ENCODE results near the gene FARP2. TPM values are rescaled to one million over a fixed set of nuclear protein-coding genes. Genes with fewer than 3 reads are reported as not detected.
A peak's percentile ranks its signal among the peaks of the same experiment; 100 is the strongest.
"Not testable (repeated sequence)": the region's sequence is repeated elsewhere in the genome, so short reads cannot be mapped to it uniquely, and the experiment has no call there.

The FARP2 gene
- total RNA-seq, 1 experiment from 2014 or later, result 29.9 TPM

DNA sequence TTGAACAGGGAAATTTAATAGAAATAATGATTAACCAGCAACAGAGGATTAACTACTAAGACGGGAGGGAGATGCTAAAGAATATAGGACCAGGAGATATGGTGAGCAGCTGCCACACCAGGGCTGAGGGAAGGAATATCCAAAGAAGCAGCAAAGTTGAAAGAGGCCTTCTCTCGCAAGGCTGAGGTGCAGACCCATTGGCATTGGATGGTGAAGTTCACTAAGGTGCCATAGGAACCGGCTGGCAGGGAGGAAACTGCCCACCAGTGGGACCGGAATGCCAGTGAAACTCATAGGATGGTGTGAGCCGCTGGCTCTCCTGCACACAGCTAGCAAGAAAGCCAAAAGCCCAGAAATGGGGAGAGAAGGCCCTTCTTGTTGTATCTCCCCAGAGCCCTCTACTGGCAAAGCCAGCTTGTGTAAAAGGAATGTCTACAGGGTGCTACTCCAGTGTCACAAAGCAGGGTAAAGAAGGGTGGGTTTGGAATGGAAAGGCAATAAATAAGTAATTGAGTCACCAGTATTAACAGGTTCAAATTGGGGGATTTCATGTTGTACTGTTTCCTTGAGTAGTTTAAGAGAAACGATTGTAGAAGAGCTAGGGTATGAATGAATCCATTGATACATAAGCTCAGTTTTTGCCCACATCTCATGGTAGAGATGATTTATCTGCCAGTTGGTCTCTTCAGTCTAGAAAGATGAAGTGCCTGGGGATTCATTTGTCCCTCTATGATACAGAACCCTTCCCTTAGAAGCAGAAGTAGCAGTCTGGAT, 36.0 kb downstream of the FARP2 start:
- CTCF ChIA-PET, result interaction anchor here (0.6 kb wide), 1 partner anchor 206 kb away, joined by 3 read pairs; no protein-coding TSS in a partner anchor
- H3K4me1 ChIP-seq (ENCODE audit: insufficient read depth, low read length), result no peaks in the 10 kb centered on the region
- H2AFZ ChIP-seq (ENCODE audit: low read length), result no peak overlapping the region
- intact Hi-C loops (cut with micrococcal nuclease), result loop anchor here (2.0 kb wide), 1 partner anchor 35 kb away; the partner anchor contains the start of gene FARP2
- BruUV-seq (replicated peaks), result no TSS peak
- no peaks in the 10 kb centered on the region for H3K27me3 ChIP-seq (ENCODE audit: low read length)
- DNase-seq (peak; percentile 29), ATAC-seq (peak; percentile 82)
- H3K9me2 ChIP-seq (replicated peaks; ENCODE audit: low read length), result no peaks in the 10 kb centered on the region
- no peaks in the 10 kb centered on the region for H3F3A ChIP-seq (ENCODE audit: low read length, unreplicated experiment)
- no peak for TF ChIP-seq EZH2phosphoT487 (IDR thresholded peaks at IDR 0.05; ENCODE audit: borderline replicate concordance, low read length)
- TF ChIP-seq CTCF (conservative IDR thresholded peaks at IDR 0.05; ENCODE audit: low read depth, low read length), result peak; percentile 49
- TF ChIP-seq EZH2 (IDR thresholded peaks at IDR 0.05; ENCODE audit: low read length, unreplicated experiment), result no peak
- no peak overlapping the region for H3K4me3 ChIP-seq (ENCODE audit: low read length)
- POLR2A ChIA-PET (ENCODE audit: unreplicated experiment), result no interaction called here
- no peak overlapping the region for H3K9ac ChIP-seq (ENCODE audit: low read length)
- no peak overlapping the region for H3K27ac ChIP-seq (ENCODE audit: low read length)
- H3K79me2 ChIP-seq (ENCODE audit: low read length), result peaks cover under 1% of the 10 kb centered on the region; the same call in 1 of the 2 replicates
- H3K36me3 ChIP-seq (ENCODE audit: low read depth, low read length), result peaks cover 4% of the 10 kb centered on the region; the same call in 1 of the 2 replicates
- no peak overlapping the region for H3K4me2 ChIP-seq (ENCODE audit: low read length)
- H4K20me1 ChIP-seq (ENCODE audit: low read length), result no peaks in the 10 kb centered on the region
- no peaks in the 10 kb centered on the region for H3K9me3 ChIP-seq (ENCODE audit: low read length)

DNA sequence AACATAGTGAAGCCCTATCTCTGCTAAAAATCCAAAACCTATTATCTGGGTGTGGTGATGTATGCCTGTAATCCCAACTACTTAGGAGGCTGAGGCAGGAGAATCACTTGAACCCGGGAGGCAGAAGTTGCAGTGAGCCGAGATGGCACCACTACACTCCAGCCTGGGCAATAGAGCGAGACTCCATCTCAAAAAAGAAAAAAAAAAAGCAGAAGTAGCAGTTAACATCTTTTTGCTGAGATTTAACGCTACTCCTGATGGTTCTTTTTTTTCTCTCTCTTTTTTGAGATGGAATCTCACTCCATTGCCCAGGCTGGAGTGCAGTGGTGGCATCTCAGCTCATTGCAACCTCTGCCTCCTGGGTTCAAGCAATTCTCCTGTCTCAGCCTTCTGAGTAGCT, 36.7 kb downstream of the FARP2 start:
- H3K9me2 ChIP-seq (replicated peaks; ENCODE audit: low read length); ATAC-seq; H3K4me3 ChIP-seq (ENCODE audit: low read length); DNase-seq; H2AFZ ChIP-seq (ENCODE audit: low read length); CTCF ChIA-PET; H3K36me3 ChIP-seq (ENCODE audit: low read depth, low read length); H3K27me3 ChIP-seq (ENCODE audit: low read length); BruUV-seq (replicated peaks); H3K9ac ChIP-seq (ENCODE audit: low read length); H4K20me1 ChIP-seq (ENCODE audit: low read length); H3F3A ChIP-seq (ENCODE audit: low read length, unreplicated experiment); POLR2A ChIA-PET (ENCODE audit: unreplicated experiment); H3K4me2 ChIP-seq (ENCODE audit: low read length); H3K4me1 ChIP-seq (ENCODE audit: insufficient read depth, low read length); H3K79me2 ChIP-seq (ENCODE audit: low read length); H3K27ac ChIP-seq (ENCODE audit: low read length); H3K9me3 ChIP-seq (ENCODE audit: low read length): not testable (repeated sequence)
- intact Hi-C loops (cut with micrococcal nuclease), result loop anchor here (2.0 kb wide), 1 partner anchor 36 kb away; the partner anchor contains the start of gene FARP2

DNA sequence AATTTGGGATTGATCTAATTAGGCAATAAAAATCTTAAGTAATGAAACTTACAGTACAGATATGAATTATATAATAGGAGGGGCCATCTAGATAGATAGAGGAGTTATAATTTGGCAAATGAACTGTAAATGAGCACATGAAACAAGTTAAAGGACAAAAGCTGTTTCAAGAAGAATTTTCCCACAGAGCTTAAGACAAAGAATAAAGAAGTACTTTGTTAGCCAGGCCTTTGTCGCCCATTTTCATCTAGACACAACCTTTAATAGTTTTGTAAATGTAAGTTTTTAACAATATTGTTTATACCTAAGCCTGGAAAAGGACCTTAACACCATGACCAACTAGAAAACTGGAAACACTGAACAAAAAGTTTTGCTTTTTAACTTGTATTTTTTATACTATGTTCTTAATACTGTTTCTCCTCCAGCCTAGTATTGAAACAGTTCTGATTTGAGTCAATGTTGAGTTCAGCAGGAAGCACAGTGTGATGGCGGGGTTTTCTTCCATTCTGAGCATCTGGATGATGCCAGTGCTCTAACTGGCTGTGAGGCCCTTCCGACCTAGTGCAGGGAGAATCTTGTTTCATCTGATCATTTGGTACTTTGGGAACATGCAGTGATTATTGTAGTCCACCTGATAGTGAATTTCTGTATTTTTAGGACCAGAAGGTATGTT, 37.6 kb downstream of the FARP2 start:
- H3K9ac ChIP-seq (ENCODE audit: low read length), result no peak overlapping the region
- no peaks in the 10 kb centered on the region for H3K79me2 ChIP-seq (ENCODE audit: low read length)
- ATAC-seq (no peak), DNase-seq (no peak)
- no peak overlapping the region for H3K4me2 ChIP-seq (ENCODE audit: low read length)
- no peaks in the 10 kb centered on the region for H3K27me3 ChIP-seq (ENCODE audit: low read length)
- H4K20me1 ChIP-seq (ENCODE audit: low read length), result no peaks in the 10 kb centered on the region
- no peaks in the 10 kb centered on the region for H3K4me1 ChIP-seq (ENCODE audit: insufficient read depth, low read length)
- intact Hi-C loops (cut with micrococcal nuclease), result loop anchor here (2.0 kb wide), 1 partner anchor 37 kb away; the partner anchor contains the start of gene FARP2
- peaks cover 4% of the 10 kb centered on the region; the same call in 1 of the 2 replicates for H3K36me3 ChIP-seq (ENCODE audit: low read depth, low read length)
- H3K27ac ChIP-seq (ENCODE audit: low read length), result no peak overlapping the region
- CTCF ChIA-PET, result no interaction called here
- H3K4me3 ChIP-seq (ENCODE audit: low read length), result no peak overlapping the region
- no peak overlapping the region for H2AFZ ChIP-seq (ENCODE audit: low read length)
- no peaks in the 10 kb centered on the region for H3F3A ChIP-seq (ENCODE audit: low read length, unreplicated experiment)
- BruUV-seq (replicated peaks), result no TSS peak
- POLR2A ChIA-PET (ENCODE audit: unreplicated experiment), result no interaction called here
- H3K9me3 ChIP-seq (ENCODE audit: low read length), result no peaks in the 10 kb centered on the region
- H3K9me2 ChIP-seq (replicated peaks; ENCODE audit: low read length), result no peaks in the 10 kb centered on the region
- TF ChIP-seq EZH2 (IDR thresholded peaks at IDR 0.05; ENCODE audit: low read length, unreplicated experiment) (no peak), EZH2phosphoT487 (IDR thresholded peaks at IDR 0.05; ENCODE audit: borderline replicate concordance, low read length) (no peak), CTCF (conservative IDR thresholded peaks at IDR 0.05; ENCODE audit: low read depth, low read length) (no peak)

DNA sequence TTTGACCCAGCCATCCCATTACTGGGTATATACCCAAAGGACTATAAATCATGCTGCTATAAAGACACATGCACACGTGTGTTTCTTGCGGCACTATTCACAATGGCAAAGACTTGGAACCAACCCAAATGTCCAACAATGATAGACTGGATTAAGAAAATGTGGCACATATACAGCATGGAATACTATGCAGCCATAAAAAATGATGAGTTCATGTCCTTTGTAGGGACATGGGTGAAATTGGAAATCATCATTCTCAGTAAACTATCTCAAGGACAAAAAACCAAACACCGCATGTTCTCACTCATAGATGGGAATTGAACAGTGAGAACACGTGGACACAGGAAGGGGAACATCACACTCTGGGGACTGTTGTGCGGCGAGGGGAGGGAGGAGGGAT, 40.7 kb downstream of the FARP2 start:
- H3K9ac ChIP-seq (ENCODE audit: low read length); H2AFZ ChIP-seq (ENCODE audit: low read length); H3K79me2 ChIP-seq (ENCODE audit: low read length); H3K27ac ChIP-seq (ENCODE audit: low read length); ATAC-seq; CTCF ChIA-PET; H3K4me1 ChIP-seq (ENCODE audit: insufficient read depth, low read length); intact Hi-C loops (cut with micrococcal nuclease); H3K9me3 ChIP-seq (ENCODE audit: low read length); H3K36me3 ChIP-seq (ENCODE audit: low read depth, low read length); H3K4me3 ChIP-seq (ENCODE audit: low read length); BruUV-seq (replicated peaks); H3K9me2 ChIP-seq (replicated peaks; ENCODE audit: low read length); H4K20me1 ChIP-seq (ENCODE audit: low read length); H3K27me3 ChIP-seq (ENCODE audit: low read length); H3F3A ChIP-seq (ENCODE audit: low read length, unreplicated experiment); H3K4me2 ChIP-seq (ENCODE audit: low read length); DNase-seq; POLR2A ChIA-PET (ENCODE audit: unreplicated experiment): not testable (repeated sequence)

Data from PC-3 (cell line).